ENCODE data around the gene PRKCZ. TPM values are rescaled to one million over a fixed set of nuclear protein-coding genes. Genes with fewer than 3 reads are reported as not detected.

The PRKCZ gene
- total RNA-seq, 1 donor from 2014 or later = 28.1 TPM

- peak overlapping the region; percentile 58 for H3K4me3 ChIP-seq (ENCODE audit: low read depth, low read length)
- no peak for DNase-seq (ENCODE audit: low read depth)
- TF ChIP-seq CTCF (conservative IDR thresholded peaks at IDR 0.05; ENCODE audit: low read depth, low read length) = no peak
Observed at GRCh38 chr1:2205191-2205952, 155.2 kb downstream of the PRKCZ start.

GRCh38 chr1:2206813-2207487, 156.7 kb downstream of the PRKCZ start:
- DNase-seq (ENCODE audit: low read depth) = no peak
- peak overlapping the region; percentile 26 for H3K4me3 ChIP-seq (ENCODE audit: low read depth, low read length)
- TF ChIP-seq CTCF (conservative IDR thresholded peaks at IDR 0.05; ENCODE audit: low read depth, low read length) = no peak

GRCh38 chr1:2208309-2209239, 158.4 kb downstream of the PRKCZ start:
- DNase-seq (ENCODE audit: low read depth) = no peak
- no peak for TF ChIP-seq CTCF (conservative IDR thresholded peaks at IDR 0.05; ENCODE audit: low read depth, low read length)
- peak overlapping the region; percentile 27 for H3K4me3 ChIP-seq (ENCODE audit: low read depth, low read length)

GRCh38 chr1:2209400-2210083, 159.3 kb downstream of the PRKCZ start:
- DNase-seq (ENCODE audit: low read depth) = no peak
- no peak overlapping the region for H3K4me3 ChIP-seq (ENCODE audit: low read depth, low read length)
- no peak for TF ChIP-seq CTCF (conservative IDR thresholded peaks at IDR 0.05; ENCODE audit: low read depth, low read length)

- no peak for DNase-seq (ENCODE audit: low read depth)
- no peak for TF ChIP-seq CTCF (conservative IDR thresholded peaks at IDR 0.05; ENCODE audit: low read depth, low read length)
- no peak overlapping the region for H3K4me3 ChIP-seq (ENCODE audit: low read depth, low read length)
Observed at GRCh38 chr1:2210084-2210653, 160.0 kb downstream of the PRKCZ start.

- DNase-seq (ENCODE audit: low read depth) = no peak
- no peak for TF ChIP-seq CTCF (conservative IDR thresholded peaks at IDR 0.05; ENCODE audit: low read depth, low read length)
- H3K4me3 ChIP-seq (ENCODE audit: low read depth, low read length) = no peak overlapping the region
Observed at GRCh38 chr1:2210786-2211185, 160.6 kb downstream of the PRKCZ start.

All from epithelial cell of proximal tubule (primary cell).